LNCaP clone FGC (cell line): ENCODE results near the gene ARRB1.

ENCODE experiments used
- DNase-seq: peaks from one replicate; pipeline ENCODE4 v3.0.0-alpha.2; 2011; ENCODE audit warnings: low read depth
- H3K4me3 ChIP-seq: 2 replicates; pipeline ENCODE4 v1.5.1; 2011; ENCODE audit warnings: mild to moderate bottlenecking, low read depth, low read length, control low read depth
- TF ChIP-seq, protein P1 (sequence below): IDR thresholded peaks from 2 replicates; pipeline ENCODE4 v1.5.1; 2012; ENCODE audit warnings: mild to moderate bottlenecking; ENCODE audit not compliant: control insufficient read depth, insufficient read depth; ENCODE audit errors: extremely low read depth

ARRB1 gene

DNA sequence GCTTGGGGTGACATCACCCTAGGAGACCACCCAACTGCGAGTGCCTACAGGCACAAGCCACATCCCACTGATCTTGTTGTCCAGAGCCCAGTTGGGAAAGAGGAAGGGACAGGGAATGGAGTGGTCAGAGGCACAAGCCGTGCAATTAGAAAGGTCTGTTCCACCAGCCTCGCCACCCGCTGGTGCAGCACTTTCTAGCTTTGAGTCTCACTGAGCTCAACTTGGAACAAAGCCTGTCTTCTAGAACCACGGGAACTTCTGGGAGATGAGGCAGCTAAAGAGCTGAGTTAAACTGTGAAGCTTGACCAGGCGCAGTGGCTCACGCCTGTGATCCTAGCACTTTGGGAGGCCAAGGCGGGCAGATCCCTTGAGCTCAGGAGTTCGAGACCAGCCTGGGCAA is 81.6 kb downstream of the ARRB1 start:
- DNase-seq, result no peak
- no peak overlapping the region for H3K4me3 ChIP-seq
- TF ChIP-seq, protein P1, sequence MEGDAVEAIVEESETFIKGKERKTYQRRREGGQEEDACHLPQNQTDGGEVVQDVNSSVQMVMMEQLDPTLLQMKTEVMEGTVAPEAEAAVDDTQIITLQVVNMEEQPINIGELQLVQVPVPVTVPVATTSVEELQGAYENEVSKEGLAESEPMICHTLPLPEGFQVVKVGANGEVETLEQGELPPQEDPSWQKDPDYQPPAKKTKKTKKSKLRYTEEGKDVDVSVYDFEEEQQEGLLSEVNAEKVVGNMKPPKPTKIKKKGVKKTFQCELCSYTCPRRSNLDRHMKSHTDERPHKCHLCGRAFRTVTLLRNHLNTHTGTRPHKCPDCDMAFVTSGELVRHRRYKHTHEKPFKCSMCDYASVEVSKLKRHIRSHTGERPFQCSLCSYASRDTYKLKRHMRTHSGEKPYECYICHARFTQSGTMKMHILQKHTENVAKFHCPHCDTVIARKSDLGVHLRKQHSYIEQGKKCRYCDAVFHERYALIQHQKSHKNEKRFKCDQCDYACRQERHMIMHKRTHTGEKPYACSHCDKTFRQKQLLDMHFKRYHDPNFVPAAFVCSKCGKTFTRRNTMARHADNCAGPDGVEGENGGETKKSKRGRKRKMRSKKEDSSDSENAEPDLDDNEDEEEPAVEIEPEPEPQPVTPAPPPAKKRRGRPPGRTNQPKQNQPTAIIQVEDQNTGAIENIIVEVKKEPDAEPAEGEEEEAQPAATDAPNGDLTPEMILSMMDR, result no peak

DNA sequence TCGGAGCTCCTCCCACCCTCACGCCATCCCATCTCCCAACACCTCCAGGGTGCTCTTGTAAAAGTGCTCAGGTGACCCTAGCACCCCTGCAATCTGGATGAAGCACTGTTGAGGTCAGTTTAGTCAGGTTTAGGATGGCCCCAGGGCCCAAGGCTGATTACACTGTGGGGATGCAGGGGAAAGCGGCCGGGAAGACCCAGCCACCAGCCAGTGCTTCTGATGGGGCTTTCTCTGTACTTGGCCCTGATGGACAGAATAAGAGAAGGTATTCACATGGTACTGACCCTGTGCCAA is 82.1 kb downstream of the ARRB1 start:
- DNase-seq, result no peak
- no peak overlapping the region for H3K4me3 ChIP-seq
- TF ChIP-seq, protein P1, result no peak

DNA sequence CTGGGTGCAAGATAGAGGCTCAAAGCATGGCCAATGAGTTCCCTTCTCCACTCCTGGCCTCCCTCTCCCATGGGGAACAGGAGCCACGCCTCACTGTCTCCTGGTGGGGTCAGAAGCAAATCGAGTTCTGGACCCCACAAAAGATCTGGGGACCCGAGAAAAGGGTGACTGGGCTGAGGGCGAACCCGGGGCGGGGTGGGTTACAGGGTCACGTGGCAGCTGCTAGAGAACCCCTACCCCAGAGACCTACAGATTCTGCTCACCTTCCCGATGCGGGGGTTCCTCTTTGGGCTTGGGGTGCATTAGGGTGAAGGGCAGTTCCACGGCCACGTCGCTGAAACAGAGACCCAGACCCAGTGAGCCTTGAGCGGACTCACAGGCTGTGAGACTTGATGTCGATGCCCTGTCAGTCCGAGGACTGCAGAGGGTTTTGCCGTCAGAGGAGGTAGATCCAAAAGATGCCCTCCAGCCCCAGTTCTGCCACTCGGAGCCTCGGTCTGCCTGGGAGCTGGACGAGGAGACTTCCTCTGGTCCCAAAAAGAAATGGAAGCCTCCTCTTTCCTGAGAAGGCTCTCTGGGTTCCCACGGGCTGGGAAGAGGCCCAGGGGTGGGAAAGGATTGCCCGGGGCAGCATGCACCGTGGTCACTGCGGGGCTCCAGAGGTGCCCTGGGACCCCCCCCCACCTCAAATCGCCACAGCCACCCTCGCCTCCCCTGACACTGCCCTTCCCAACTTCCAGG is 82.7 kb downstream of the ARRB1 start:
- no peak overlapping the region for H3K4me3 ChIP-seq
- TF ChIP-seq, protein P1, result no peak
- DNase-seq, result no peak

DNA sequence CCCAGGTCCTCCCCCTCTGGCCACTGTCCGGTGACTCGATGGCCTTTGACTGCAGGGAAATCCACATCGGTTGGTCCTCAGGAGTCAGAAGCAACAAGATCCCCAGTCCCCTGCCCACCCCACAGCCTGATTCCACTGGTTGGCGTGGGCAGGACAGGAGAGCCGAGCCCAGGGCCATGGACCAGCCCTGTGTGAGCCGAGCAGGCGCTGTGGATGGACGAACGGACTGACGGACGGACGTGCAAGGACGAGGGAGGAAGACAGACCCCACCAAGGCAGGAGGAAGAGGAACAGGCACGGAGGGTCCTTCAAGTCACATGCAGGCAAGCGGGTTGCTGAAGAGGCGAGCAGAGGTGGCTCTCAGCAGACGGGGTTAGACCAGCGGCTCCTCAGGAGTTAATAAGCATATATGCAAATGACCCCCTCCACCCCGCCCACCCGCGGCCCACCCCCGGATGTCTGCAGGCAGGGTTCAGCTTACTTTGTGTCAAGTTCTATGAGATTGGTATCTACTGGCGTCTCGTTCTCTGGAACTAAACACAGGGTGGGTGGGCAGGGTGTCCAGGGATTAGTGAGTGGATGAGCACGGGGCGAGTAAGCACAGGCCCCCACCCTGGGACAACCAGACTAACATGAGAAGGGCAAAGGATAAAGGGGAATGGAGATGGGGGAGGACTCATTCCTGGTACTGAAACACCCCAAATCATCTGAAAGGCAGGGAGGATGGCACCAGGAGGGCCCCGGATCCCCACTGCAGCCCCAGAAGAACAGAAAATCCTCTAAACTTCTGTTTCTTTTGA is 84.1 kb downstream of the ARRB1 start:
- no peak for DNase-seq
- H3K4me3 ChIP-seq, result no peak overlapping the region
- TF ChIP-seq, protein P1, result no peak

DNA sequence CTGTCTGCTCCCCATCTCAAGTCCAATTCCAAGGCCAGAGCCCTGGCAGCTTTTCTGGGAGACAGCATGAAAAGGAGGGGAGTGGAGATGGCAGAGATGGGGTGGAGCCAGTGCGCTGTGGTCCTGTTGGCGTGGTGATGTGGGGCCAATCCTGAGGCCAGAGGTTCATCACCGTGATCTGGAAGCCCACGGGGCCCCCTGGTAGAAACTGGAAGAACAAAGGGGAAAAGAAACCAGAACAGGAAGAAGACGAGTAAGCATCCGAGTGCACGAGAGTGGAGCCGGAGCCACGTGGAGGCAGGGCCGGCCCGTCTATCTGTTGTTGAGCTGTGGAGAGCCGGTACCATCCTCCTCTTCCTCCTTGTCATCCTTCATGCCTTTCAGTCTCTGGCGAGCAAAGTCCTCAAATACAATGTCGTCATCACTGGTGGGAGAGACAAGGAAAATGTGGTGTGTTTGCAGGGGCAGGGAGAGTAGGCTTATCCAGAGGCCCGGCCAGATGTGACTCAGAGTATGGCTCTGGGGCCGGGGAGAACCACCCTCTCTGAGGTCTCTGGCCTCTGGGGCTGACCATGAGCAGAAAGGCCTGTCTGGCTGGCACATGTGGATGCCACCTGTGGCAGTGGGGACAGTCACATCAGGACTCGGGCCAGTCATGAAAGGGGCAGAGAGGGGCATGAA is 85.5 kb downstream of the ARRB1 start:
- no peak for DNase-seq
- TF ChIP-seq, protein P1, result no peak
- H3K4me3 ChIP-seq, result no peak overlapping the region

DNA sequence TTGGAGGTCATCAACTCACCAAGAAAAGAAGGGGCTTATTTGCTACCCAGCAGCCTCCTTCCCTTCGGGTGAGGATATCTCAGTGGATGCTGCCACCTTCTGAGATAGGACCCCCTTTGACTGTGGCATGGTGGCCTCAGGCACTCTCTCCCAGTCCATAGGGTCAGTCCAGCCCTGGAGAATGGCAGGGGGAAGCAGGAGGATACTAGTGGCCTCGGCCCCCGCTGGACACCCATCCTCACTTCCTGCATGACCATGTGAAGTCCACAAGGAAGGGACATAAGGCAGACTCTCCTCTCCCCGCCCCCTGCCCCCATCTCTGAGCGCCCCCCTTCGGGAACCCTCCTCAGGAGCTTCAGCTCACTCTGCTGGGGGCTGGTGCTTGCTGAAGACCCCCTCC is 86.5 kb downstream of the ARRB1 start:
- TF ChIP-seq, protein P1, result no peak
- DNase-seq, result no peak
- no peak overlapping the region for H3K4me3 ChIP-seq
